HEK293T (cell line): ENCODE data around the gene ARID1B.

Experiments used
- CTCF ChIA-PET: fragments of 350-600 bp; formaldehyde crosslinking; extraction: SDS; loops from one replicate; lab custom pipeline; 2021; ENCODE audit warnings: antibody characterized with exemption, inconsistent platforms; lab: Yijun Ruan, JAX
- POLR2A ChIA-PET: fragments of 350-600 bp; formaldehyde crosslinking; extraction: SDS; loops from one replicate; lab custom pipeline; 2020; ENCODE audit warnings: antibody characterized with exemption, inconsistent platforms; lab: Yijun Ruan, JAX
- DNase-seq: peaks from one replicate; pipeline ENCODE4 v3.0.0; 2012; ENCODE audit warnings: mixed read lengths; ENCODE audit errors: extremely low spot score
- BHLHE40 ChIP-seq: fragments of 450-650 bp; IDR thresholded peaks from 2 replicates; pipeline ENCODE4 v1.6.1; 2016; ENCODE audit warnings: mild to moderate bottlenecking, moderate library complexity, borderline replicate concordance
- CTBP1 ChIP-seq: fragments of 450-650 bp; IDR thresholded peaks from 2 replicates; pipeline ENCODE4 v1.6.1; 2016; ENCODE audit warnings: borderline replicate concordance
- FOXA1 ChIP-seq: fragments of 450-650 bp; IDR thresholded peaks from 2 replicates; pipeline ENCODE4 v1.6.1; 2016; ENCODE audit warnings: mild to moderate bottlenecking
- FOXM1 ChIP-seq: fragments of 450-650 bp; IDR thresholded peaks from 2 replicates; pipeline ENCODE4 v1.6.1; 2017; ENCODE audit warnings: mild to moderate bottlenecking, borderline replicate concordance
- L3MBTL2 ChIP-seq: fragments of 450-650 bp; conservative IDR thresholded peaks from 2 replicates; pipeline ENCODE4 v1.6.1; 2016; ENCODE audit warnings: mild to moderate bottlenecking
- NFRKB ChIP-seq: fragments of 450-650 bp; IDR thresholded peaks from 2 replicates; pipeline ENCODE4 v1.6.1; 2016; ENCODE audit warnings: mild to moderate bottlenecking, moderate library complexity
- PKNOX1 ChIP-seq: fragments of 450-650 bp; IDR thresholded peaks from 2 replicates; pipeline ENCODE4 v1.6.1; 2016
- SP1 ChIP-seq: fragments of 450-650 bp; IDR thresholded peaks from 2 replicates; pipeline ENCODE4 v1.6.1; 2017
- SUZ12 ChIP-seq: fragments of 450-650 bp; IDR thresholded peaks from 2 replicates; pipeline ENCODE4 v1.6.1; 2016; ENCODE audit warnings: mild to moderate bottlenecking
- TARDBP ChIP-seq: fragments of 450-650 bp; IDR thresholded peaks from 2 replicates; pipeline ENCODE4 v1.6.1; 2016

Gene ARID1B

GRCh38 chr6:157259443-157259842, 482.3 kb downstream of the ARID1B start:
- TF ChIP-seq FOXA1 (no peak), SP1 (no peak), BHLHE40 (no peak), L3MBTL2 (no peak), TARDBP (no peak), PKNOX1 (no peak), NFRKB (no peak), CTBP1 (no peak), SUZ12 (no peak), FOXM1 (no peak)
- DNase-seq, result no peak
- POLR2A ChIA-PET, result no interaction called here
- CTCF ChIA-PET, result no interaction called here
